COR-L47 (cell line): ENCODE measurements around the gene NKX1-2.

Experiments used
- DNase-seq: peaks from one replicate; lab custom pipeline; 2025; lab: John Stamatoyannopoulos, UW

The NKX1-2 gene

DNA sequence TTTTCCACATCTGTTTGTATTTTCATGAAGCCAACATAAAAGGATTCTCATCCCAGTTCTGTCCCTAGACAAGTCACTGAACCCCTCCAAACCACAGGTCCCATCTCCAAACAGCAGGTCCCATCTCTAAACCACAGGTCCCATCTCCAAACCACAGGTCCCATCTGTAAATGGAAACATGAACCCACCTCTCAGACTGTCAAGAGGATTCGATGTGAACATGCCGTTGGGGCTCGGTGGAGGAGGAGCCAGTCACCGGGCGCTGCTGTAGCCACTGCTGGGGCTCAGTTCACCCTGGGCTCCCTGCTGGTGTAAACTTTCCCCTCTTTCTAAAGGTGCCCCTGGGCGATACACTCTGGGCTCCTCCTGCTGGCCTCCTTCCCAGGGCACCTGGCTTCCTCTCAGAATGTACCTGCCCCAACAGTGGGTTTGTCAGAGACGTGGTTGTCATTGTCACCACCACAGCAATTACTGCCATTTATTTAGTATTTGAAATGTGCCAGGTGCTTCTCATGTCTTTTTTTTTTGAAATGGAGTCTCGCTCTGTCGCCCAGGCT, 24.8 kb upstream of the NKX1-2 start:
- no peak for DNase-seq

DNA sequence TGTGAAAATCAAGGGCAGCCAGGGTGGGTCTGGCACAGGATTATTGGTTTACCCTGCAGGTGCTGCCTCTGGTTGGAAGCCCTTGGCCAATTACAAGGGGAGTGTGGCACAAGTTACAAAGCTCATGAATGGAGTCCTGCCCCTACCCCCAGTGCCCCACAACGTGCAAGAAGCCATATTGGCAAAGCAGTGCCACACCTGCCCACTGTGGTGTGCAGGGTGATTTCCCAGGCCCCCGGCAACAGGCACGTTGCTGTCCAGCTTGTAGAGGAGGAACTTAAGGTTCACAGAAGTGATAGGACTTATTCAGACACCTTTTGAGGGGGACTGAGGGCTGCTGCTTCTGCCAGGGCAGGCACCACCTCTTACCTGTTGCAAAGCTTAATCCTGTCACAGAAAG, 23.2 kb upstream of the NKX1-2 start:
- DNase-seq, result no peak

DNA sequence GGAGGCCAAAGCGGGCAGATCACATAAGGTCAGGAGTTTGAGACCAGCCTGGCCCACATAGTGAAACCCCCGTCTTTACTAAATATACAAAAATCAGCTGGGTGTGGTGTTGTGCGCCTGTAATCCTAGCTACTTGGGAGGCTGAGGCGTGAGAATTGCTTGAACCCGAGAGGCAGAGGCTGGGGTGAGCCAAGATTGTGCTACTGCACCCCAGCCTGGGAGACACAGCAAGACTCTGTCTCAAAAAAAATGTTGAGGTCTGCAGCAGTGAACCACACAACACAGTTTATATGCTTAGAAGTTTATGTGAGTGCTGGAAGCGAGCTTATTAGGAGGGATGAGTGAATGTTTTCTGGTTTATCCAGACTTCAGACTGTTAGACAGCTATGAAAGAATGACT, 22.2 kb upstream of the NKX1-2 start:
- no peak for DNase-seq

DNA sequence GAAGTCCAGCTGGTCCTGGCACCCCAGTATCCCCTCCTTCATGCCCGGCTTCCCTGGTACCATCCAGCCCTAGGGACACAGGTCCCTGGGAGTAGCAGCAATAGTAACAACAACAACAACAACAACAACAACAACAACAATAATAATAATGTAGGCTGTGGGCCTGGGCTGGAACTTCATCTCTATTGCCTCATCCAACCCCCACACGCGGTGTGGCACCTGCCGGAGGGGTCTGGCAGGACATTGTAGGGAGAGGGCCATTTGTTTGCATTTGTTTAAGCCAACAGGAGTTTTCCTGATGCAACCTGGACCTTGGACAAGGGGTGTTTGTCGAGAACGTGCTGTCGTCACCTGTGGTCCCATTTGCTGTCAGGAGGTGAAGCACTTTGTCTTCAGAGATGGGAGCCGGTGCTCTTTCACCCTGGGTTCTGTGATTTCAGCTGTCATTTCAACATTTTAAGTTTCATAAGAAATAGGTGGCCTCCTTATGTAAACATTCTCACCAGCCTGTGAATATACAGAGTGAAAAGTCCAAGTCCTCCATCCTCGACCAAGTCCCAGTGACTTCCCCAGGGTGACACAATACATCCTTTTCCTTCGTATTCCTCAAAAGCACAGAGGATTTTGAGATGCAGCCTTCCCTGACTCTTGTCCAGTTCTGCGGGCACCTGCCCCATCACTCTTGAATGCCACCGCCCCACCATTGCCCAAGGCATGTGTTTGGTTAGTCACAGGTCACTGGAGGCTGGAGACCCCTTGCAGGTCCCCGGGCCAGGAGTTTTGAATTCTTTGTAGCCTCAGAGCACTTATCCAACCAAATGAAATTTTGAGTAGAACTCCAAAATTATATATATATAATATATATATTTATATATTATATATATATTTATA, 21.0 kb upstream of the NKX1-2 start:
- no peak for DNase-seq

DNA sequence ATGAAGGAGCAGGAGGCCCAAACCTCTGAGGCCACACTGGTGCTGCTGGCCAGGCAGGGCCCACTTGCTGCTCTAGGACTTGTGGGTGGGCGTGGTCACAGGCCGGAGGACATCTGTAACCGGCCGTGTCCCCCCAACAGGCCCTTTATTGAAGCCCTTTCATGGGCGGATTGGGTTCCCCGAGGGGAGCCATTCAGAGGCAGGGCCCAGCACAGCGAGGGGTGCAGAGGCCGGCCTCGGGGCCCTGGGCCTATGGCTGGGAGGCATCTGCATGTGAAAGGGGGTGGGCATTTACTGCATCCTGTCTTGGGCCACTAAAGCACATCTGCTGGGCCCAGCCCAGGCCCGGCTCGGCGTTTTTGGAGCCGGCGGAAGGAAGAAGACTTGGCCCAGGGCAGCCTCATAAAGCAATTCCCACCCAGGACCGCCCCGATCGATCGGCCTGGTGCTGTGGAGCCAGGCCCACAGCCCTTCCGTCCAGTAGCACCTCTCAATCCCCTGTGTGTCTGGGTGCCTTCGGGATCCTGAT, 20.2 kb upstream of the NKX1-2 start:
- no peak for DNase-seq

DNA sequence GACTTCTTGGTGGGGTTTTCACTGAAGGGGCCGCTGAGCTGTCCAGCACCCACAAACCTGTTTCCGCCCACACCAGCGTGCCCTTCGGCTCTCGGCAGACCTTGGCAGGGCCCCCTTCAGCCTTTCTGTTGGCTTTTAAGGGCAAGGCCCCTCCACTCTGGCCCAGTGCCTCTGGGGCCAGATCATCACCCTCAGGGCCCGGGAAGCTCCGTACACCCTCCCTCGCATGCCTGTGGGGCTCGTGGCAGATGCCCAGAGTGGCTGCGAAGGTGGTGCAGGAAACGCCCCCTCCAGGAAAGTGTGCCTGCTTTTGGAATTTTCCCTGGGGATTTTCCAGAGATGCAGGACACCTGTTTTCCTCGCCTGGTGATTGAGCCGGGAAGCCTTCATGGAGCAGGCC, 18.8 kb upstream of the NKX1-2 start:
- no peak for DNase-seq

DNA sequence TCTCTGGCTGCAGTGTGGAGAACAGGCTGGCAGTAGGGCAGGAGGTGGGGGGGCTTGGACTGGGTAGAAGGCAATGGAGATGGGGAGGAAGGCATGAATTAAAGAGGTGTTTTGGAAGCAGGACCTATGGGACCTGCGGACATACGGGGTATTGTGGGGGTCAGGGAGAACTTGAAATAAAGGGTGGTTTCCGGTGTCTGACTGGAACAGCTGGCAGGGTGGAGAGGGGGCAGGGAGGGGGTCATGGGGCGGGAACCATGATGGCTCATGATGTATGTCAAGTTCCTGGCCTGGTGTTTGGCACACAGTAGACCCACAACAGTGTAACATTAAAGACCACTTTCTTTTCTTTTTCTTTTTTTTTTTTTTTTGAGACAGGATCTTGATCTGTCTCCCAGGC, 17.3 kb upstream of the NKX1-2 start:
- no peak for DNase-seq

DNA sequence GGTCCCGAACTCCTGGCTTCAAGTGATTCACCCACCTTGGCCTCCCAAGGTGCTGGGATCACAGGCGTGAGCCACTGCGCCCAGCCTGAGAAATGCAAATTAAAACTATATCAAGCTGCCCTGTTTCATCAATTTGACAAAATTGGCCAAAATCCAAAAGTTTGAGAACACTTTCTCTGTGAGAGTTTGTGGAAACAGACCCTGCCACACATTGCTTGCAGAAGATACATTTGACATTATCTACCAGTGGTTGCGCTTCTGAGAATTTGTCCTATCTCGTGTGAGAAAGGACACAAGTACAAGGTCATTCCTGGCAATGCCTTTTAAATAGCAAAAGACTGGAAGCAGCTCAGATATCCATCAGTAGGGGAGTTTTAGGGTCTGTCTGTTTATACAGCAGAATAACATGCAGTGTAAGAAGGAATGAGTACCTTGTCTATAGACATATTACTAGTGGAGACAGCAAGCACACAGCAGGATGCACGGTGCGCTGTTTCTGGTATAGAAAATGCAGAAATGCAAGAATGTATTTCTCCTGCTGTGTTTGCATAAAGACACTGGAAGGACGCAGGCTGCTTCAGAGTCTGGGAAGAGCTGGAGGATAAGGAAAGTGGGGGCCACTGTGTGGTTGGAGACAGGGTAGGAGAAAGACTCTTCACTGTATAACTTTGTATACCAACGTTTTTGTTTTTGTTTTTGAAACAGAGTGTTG, 16.1 kb upstream of the NKX1-2 start:
- no peak for DNase-seq

DNA sequence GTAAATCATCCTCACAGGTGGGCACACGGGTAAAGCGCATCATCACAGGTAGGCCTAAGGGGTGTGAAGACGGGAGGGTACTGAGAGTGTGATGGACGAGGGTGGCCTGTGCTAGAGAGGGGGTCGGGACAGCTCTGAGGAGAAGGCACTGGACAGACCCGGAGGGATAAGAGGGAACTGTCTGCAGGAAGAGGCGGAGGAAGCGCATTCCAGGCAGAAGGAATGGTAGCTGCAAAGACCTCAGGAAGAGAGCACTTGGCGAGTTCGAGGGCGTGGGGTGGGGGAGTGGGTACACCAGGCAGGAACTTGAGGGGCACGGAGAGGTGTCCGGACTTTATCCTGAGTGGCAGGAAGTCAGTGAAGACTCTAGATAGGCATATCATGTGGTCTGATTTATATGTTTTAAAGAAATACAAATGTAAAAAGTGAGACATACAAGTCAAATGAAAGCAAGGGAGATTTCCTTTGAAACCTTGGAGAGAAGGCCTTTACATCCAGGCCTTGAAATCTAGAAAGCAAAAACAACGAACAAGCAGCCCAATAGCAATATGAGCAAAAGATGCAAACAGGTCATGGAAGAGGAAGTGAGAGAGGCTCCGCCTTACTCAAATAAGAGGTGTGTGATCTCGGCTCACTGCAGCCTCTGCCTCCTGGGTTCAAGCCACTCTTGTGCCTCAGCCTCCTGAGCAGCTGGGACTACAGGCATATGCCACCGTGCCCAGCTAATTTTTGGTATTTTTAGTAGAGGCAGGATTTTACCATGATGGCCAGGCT, 15.4 kb upstream of the NKX1-2 start:
- no peak for DNase-seq

DNA sequence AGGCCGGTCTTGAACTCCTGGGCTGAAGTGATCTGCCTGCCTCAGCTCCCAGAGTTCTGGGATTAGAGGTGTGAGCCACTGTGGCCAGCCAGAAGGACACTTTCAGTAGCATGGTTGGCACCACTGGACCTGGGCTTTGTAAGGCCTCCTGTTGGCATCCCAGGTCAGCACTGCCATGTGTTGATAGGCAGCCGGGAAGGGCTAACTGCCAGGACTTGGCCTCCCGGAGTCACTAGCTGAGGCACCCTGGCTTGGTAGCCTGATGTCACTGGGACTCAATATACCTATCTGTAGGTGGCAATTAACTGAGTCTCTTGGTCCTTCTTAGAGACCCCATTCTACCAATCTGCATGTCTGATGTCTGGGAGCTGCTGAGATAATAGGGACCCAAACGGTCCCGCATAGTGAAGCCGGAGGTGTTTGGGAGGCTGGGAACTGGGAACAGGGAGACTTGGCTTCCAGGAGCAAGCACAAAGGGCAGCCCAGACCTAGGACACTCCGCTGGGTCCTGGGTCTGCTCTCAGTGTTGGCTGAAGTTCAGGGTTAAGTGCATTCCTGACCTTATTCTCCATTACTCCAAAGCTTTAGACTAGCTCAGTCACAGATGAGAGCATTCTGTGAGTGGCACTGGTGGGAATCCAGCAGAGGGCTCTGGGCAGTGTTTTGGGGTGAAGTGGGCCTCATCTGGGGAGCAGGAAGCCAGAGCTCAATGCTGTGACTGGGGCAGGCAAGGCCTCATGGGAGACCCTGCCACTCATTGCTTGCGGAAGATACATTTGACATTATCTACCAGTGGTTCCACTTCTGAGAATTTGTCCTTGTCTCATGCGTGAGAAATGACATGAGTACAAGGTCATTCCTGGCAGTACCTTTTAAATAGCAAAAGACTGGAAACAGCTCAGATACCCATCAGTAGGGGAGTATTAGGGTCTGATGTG, 14.5 kb upstream of the NKX1-2 start:
- no peak for DNase-seq

DNA sequence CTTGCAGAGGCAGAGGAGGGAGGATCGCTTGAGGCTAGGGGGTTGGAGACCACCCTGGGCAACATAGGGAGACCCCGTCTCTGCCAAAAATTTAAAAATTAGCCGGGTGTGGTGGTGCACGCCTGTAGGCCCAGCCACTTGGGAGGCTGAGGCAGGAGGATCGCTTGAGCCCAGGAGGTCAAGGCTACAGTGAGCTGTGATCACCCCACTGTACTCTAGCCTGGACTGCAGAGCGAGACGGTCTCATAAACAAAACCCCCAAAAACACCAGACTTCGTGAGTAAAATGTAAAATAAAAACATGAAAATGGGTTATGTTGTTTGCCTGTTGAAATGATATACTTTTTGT, 12.5 kb upstream of the NKX1-2 start:
- no peak for DNase-seq

DNA sequence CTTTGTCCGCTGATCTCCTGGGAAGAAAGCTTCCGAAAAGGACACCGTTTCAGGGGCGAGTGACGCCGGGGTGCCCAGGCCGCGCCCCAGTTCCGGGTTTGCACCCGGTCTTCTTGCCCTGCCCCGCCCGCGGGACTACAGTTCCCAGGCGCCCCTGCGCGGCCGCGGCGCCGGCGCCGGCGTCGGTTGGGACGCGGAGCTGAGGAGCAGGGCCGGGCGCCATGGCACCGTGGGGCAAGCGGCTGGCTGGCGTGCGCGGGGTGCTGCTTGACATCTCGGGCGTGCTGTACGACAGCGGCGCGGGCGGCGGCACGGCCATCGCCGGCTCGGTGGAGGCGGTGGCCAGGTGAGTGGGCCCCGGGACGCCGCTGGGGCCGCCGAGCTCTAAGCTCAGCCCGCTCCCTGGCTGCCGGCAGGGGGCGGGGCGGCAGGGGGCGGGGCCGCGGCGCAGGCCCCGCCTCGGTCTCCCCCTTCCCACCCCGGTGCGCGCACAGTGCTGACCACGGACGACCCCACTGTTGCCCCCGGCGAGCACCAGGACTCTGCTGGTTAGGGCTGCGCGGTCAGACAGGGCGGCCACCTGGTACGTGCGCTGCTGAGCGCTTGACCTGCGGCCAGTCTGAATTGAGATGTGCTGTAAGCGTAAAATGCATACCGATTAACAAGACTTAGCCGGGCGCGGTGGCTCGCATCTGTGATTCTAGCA, 12.0 kb upstream of the NKX1-2 start, which contains the start of gene LHPP:
LHPP (plus strand) TSS at position 182 of the 706 bp plus-strand sequence; CDS start at position 222, 40 bp downstream.
- DNase-seq, result peak; percentile 38

DNA sequence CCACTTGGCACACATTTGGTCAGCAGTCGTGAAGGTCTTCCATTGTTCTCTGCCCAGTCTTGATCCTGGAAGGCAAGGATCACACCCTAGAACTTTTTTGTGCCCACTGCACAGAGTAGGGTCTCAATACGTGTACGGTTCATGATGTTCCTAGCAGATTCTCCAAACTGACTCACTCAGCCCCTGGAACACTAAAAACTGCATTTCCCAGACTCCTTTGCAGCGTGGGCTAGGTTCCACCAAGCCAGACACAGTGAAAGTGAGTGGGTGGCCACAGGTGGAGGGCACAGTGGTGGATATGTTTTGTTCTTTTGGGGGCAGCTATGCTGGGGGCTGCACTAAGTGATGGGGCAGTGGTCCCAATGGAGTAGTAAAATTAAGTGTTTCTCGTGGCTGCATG, 10.3 kb upstream of the NKX1-2 start:
- DNase-seq, result no peak

DNA sequence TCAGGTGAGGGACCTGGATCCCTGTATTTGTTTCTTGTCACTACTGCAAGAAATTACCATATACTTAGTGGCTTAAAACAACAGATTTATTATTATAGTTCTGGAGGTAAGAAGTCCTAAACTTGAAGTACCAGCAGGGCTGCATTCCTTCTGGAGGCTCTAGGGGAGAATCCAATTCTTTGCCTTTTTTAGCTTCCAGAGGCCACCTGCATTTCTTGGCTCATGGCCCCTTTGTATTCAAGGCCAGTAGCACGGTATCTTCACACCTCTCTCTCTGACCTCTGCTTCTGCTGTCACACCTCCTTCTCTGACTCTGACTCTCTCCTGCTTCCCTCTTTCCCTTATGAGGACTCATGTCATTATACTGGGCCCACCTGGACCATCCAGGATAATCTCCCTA, 9.6 kb upstream of the NKX1-2 start:
- no peak for DNase-seq

DNA sequence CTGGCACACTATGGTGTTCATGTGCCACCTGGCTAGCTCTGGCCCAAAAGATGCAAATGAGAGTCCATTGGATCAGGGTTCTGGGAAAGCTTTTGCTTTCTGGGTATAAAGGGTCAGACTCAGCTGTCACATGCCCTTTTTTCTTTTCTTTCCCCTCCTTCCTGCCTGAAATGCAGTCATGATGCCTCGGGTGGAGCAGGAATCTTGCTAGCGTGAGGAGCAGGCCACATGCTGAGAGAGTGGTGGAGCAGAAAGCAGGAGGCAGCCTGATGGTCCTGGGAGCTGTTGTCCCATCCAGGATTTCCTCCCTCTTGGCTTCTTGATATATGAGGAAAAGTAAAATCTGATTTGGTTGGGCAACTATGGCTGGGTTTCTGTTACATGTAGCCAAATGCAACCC, 9.1 kb upstream of the NKX1-2 start:
- no peak for DNase-seq

DNA sequence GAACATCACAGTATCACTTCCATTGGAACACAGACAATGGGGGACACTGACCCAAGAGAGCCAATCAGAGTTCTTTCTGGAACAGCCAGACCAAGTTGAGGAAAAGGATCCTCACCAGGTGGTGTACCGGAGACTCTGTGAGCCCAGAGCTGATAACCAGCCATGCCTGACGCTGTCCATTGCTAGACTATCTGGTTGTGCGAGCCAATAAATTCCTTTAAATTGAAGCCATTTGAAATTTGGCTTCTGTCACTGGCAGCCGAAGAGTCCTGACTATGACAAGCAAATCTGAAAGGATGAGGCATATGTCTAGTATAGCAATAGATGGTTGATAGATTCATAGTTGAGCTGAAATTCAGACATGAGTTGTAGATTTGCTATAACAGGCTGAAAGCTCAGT, 8.6 kb upstream of the NKX1-2 start:
- no peak for DNase-seq

DNA sequence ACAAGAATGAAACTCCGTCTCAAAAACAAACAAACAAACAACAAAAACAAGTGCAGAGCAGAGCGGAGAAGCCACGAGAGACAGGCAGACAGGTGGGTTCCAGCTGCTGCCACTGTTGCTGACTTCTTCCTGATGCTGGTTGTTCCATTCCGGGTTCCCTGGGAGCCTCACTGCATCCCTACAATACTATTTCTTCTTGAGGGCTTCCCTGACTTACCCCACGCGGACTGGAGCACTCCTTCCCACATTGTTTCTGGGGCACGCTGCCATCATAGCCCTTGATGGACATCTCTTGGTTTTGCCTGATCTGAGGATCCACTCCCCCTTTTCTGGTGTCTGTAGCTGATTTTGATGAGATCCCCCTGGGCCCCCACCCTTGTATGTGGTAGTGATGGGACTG, 5.6 kb upstream of the NKX1-2 start:
- no peak for DNase-seq

DNA sequence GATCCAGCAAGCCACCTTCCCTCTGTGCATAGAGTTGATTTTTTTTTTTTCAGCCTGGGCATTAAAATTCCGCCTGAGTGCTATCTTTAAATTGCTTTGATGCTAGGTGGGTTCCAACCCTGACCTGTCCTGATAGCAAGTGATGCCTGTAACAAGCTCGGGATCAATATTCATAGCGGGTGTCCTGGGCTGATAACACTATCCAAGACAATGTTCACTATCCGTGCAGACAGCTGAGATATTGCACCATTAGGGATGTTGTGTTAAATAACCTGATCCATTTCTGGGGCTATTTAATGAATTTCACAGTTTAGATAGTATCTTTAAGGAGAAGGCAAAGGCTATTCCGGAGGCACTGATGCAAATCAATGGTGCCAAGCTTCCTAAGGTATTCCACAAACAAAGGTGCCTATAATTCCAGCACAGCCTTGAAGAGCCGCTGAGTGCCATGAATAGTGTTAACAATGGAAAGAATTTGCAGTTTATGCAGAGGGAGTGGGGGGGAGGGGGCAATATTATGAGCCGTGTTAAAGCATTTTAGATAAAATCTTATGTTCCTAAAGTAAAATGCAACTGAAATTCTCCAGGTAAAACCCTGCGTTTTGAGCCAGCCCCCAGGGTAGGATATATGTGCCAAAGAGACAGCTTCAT, 4.2 kb upstream of the NKX1-2 start:
- DNase-seq, result no peak

DNA sequence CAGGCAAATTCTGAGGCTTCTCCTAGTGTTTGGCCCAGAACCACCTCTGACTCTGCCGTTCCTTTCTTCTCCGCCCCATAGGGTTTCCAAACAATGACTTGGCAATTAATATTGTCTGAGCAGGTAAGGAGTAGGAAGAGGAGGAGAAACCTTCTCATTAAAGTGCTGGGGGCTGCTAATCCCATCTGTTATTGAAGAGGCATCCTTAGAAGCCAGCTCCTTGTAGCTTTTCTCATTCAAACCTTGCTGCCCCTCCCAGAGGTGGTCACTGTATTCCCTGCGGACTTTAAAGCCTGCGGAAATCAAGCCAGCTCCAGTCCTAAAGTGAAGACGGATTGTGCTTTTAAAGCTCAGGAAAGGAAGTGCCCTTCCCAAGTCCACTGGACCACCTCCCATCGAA, 1.4 kb upstream of the NKX1-2 start:
- DNase-seq, result no peak

DNA sequence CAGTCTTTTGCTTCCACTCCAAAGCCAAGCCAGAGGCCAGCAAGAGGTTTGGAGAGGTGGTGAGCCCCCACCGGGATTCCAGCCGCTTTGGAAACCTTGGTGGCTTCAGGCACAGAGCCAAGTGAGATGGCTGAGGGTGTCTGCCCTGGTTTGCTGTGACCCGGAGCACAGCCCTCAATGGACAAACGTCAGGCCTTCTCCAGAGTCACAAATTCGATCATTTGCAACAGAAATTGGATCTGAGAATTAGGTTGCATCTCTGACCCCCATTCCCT, 885 bp upstream of the NKX1-2 start:
- no peak for DNase-seq
